Loucy (cell line): Measurements from ENCODE around the gene SRSF8.

Experiments used
- H2AFZ ChIP-seq: fragments of 200-600 bp; sonication (generic); 2 replicates; pipeline ENCODE4 v1.6.0; 2016; ENCODE audit warnings: antibody characterized with exemption, mild to moderate bottlenecking, low read length, moderate library complexity
- H3F3A ChIP-seq: fragments of 200-600 bp; 2 replicates; pipeline ENCODE4 v1.6.0; 2016; ENCODE audit warnings: antibody characterized with exemption, low read depth, mild to moderate bottlenecking
- H3K27me3 ChIP-seq: fragments of 200-600 bp; sonication (generic); 2 replicates; pipeline ENCODE4 v1.6.1; 2014; ENCODE audit warnings: low read length, mild to moderate bottlenecking; ENCODE audit not compliant: insufficient read depth, poor library complexity, severe bottlenecking
- H3K36me3 ChIP-seq: fragments of 200-600 bp; sonication (generic); 2 replicates; pipeline ENCODE4 v1.6.1; 2016; ENCODE audit warnings: low read length; ENCODE audit not compliant: insufficient read depth
- H3K4me1 ChIP-seq: fragments of 200-600 bp; sonication (generic); 2 replicates; pipeline ENCODE4 v1.5.1; 2014; ENCODE audit warnings: low read length, mild to moderate bottlenecking; ENCODE audit not compliant: insufficient read depth, poor library complexity, severe bottlenecking
- H3K4me2 ChIP-seq: fragments of 200-600 bp; sonication (generic); 2 replicates; pipeline ENCODE4 v1.6.0; 2014; ENCODE audit warnings: antibody characterized with exemption, low read length, low read depth, mild to moderate bottlenecking; ENCODE audit not compliant: poor library complexity, severe bottlenecking
- H3K4me3 ChIP-seq: fragments of 200-600 bp; sonication (generic); 2 replicates; pipeline ENCODE4 v1.5.1; 2014; ENCODE audit warnings: low read length, mild to moderate bottlenecking, mixed read lengths; ENCODE audit not compliant: poor library complexity, severe bottlenecking
- H3K79me2 ChIP-seq: fragments of 200-600 bp; sonication (generic); 2 replicates; pipeline ENCODE4 v1.6.1; 2014; ENCODE audit warnings: low read length; ENCODE audit not compliant: insufficient read depth
- H3K9ac ChIP-seq: fragments of 200-600 bp; sonication (generic); 2 replicates; pipeline ENCODE4 v1.6.0; 2014; ENCODE audit warnings: mild to moderate bottlenecking, low read depth, low read length, moderate library complexity; ENCODE audit not compliant: poor library complexity, severe bottlenecking
- H3K9me2 ChIP-seq: fragments of 200-600 bp; sonication (generic); replicated peaks from 2 replicates; pipeline ENCODE4 v1.6.1; 2016; ENCODE audit warnings: low read depth, low read length, mixed read lengths
- H3K9me3 ChIP-seq: fragments of 200-600 bp; sonication (generic); 2 replicates; pipeline ENCODE4 v1.6.1; 2014; ENCODE audit warnings: mild to moderate bottlenecking, antibody characterized with exemption, low read length, low read depth; ENCODE audit not compliant: insufficient read depth
- H4K20me1 ChIP-seq: fragments of 200-600 bp; sonication (generic); 2 replicates; pipeline ENCODE4 v1.6.0; 2014; ENCODE audit warnings: antibody characterized with exemption, low read length, mild to moderate bottlenecking; ENCODE audit not compliant: insufficient read depth, poor library complexity, severe bottlenecking
- EZH2phosphoT487 ChIP-seq: fragments of 200-600 bp; IDR thresholded peaks from 2 replicates; pipeline ENCODE4 v1.6.1; 2018; ENCODE audit warnings: antibody characterized with exemption, mild to moderate bottlenecking, moderate library complexity, borderline replicate concordance
- TF ChIP-seq, protein P1 (sequence below): fragments of 200-600 bp; sonication (generic); conservative IDR thresholded peaks from 2 replicates; pipeline ENCODE4 v1.5.1; 2014; ENCODE audit warnings: mild to moderate bottlenecking, antibody characterized with exemption, low read length

Gene SRSF8

DNA sequence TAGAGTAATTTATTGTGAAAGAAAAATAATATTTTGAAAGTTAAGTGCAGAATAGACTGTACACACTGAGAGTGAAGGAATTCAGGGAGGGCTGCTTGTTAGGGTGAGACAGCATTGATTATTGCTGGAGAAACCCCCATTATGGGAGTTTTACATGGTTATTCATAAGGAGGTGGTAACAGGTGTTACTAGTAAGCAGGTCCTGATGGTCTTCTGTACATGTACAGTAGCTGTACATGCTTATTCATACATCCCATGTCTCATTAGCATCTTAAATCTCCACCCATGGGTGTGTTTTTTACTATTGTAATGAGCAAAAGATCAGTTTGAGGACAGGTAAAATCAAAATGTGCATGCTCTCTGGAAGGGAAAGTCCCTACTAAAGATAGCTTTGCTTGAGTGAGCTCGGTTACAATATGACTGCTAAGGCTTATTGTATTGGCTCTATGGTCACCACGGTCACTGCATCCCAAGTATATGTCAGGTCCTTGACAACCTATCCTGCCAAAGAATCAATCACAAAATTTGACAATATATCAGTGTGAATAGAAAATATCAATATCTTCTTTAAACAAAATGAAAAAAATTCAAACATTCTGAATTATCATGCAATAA lies 11.3 kb upstream of the SRSF8 start:
- Histone ChIP-seq H3K4me1 (no peaks in the 10 kb centered on the region), H3K4me2 (no peak overlapping the region), H4K20me1 (no peaks in the 10 kb centered on the region), H2AFZ (no peak overlapping the region), H3K9me2 (0 out of 2 replicates have a peak, but pooled peaks cover 5% of the 10 kb centered on the region), H3K79me2 (no peaks in the 10 kb centered on the region), H3F3A (no peaks in the 10 kb centered on the region), H3K9me3 (no peaks in the 10 kb centered on the region), H3K4me3 (no peak overlapping the region), H3K27me3 (no peaks in the 10 kb centered on the region), H3K9ac (no peak overlapping the region), H3K36me3 (no peaks in the 10 kb centered on the region)
- TF ChIP-seq, protein P1, sequence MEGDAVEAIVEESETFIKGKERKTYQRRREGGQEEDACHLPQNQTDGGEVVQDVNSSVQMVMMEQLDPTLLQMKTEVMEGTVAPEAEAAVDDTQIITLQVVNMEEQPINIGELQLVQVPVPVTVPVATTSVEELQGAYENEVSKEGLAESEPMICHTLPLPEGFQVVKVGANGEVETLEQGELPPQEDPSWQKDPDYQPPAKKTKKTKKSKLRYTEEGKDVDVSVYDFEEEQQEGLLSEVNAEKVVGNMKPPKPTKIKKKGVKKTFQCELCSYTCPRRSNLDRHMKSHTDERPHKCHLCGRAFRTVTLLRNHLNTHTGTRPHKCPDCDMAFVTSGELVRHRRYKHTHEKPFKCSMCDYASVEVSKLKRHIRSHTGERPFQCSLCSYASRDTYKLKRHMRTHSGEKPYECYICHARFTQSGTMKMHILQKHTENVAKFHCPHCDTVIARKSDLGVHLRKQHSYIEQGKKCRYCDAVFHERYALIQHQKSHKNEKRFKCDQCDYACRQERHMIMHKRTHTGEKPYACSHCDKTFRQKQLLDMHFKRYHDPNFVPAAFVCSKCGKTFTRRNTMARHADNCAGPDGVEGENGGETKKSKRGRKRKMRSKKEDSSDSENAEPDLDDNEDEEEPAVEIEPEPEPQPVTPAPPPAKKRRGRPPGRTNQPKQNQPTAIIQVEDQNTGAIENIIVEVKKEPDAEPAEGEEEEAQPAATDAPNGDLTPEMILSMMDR: no peak
- no peak for TF ChIP-seq EZH2phosphoT487

- H3K36me3 ChIP-seq: no peaks in the 10 kb centered on the region
- no peak overlapping the region for H3K4me3 ChIP-seq
- no peaks in the 10 kb centered on the region for H4K20me1 ChIP-seq
- no peaks in the 10 kb centered on the region for H3K9me3 ChIP-seq
- H3K9ac ChIP-seq: no peak overlapping the region
- no peak overlapping the region for H2AFZ ChIP-seq
- no peaks in the 10 kb centered on the region for H3K4me1 ChIP-seq
- H3F3A ChIP-seq: no peaks in the 10 kb centered on the region
- no peak overlapping the region for H3K4me2 ChIP-seq
- TF ChIP-seq EZH2phosphoT487: no peak
- TF ChIP-seq, protein P1: no peak
- H3K79me2 ChIP-seq: no peaks in the 10 kb centered on the region
- peaks cover 6% of the 10 kb centered on the region for H3K27me3 ChIP-seq
- 0 out of 2 replicates have a peak, but pooled peaks cover 5% of the 10 kb centered on the region for H3K9me2 ChIP-seq
Measured at GRCh38 chr11:95057959-95058358, 8.8 kb upstream of the SRSF8 start.

DNA sequence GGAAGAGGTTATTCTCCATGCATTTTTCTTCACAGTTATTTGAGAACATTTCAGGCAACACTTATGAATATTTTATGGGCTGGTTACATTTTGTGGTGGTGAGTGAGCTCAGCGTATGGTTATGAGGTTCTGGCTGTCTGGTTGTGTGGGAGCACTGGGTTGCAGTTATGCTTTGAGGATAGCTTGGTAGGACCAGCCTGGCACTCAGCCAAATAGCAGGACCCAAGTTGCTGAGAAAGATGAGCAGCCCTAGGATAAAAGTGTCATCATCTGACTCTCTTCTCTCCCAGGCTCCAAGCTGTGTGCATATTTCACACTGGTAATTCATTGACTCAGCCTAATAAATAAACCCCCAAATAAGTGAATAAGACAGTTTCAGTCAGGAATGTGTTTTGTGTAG lies 8.1 kb upstream of the SRSF8 start:
- Histone ChIP-seq H3K9me2 (0 out of 2 replicates have a peak, but pooled peaks cover 5% of the 10 kb centered on the region), H3K9me3 (no peaks in the 10 kb centered on the region), H3K27me3 (peaks cover 6% of the 10 kb centered on the region), H4K20me1 (no peaks in the 10 kb centered on the region), H3K79me2 (no peaks in the 10 kb centered on the region), H3K4me2 (no peak overlapping the region), H3F3A (no peaks in the 10 kb centered on the region), H3K4me3 (no peak overlapping the region), H3K4me1 (no peaks in the 10 kb centered on the region), H3K9ac (no peak overlapping the region), H2AFZ (no peak overlapping the region), H3K36me3 (no peaks in the 10 kb centered on the region)
- TF ChIP-seq, protein P1: no peak
- TF ChIP-seq EZH2phosphoT487: no peak
